GM12864 (cell line): Measurements from ENCODE around the gene RNF225.
"Not testable (repeated sequence)": the region's sequence is repeated elsewhere in the genome, so short reads cannot be mapped to it uniquely, and the experiment has no call there.

Experiments
- DNase-seq: peaks from one replicate; pipeline ENCODE4 v3.0.0-alpha.2; 2011; ENCODE audit warnings: low read depth
- H3K4me3 ChIP-seq: 2 replicates; pipeline ENCODE4 v1.5.1; 2011; ENCODE audit warnings: mild to moderate bottlenecking, low read depth, low read length, control low read depth
- CTCF ChIP-seq: IDR thresholded peaks from 2 replicates; pipeline ENCODE4 v1.5.1; 2011; ENCODE audit warnings: low read depth, mild to moderate bottlenecking, moderate library complexity, low read length, control low read depth, inconsistent platforms; ENCODE audit errors: missing control alignments

RNF225 gene

GRCh38 chr19:58399903-58400302, 4.4 kb downstream of the RNF225 start:
- no peak for DNase-seq
- no peak overlapping the region for H3K4me3 ChIP-seq
- no peak for TF ChIP-seq CTCF

- DNase-seq = no peak
- peak overlapping the region; percentile 59 for H3K4me3 ChIP-seq
- TF ChIP-seq CTCF = no peak
These were observed 5.0 kb downstream of the RNF225 start for GRCh38 chr19:58400316-58400915.

GRCh38 chr19:58400916-58401839, 5.7 kb downstream of the RNF225 start:
- DNase-seq = peak; percentile 97
- H3K4me3 ChIP-seq = peak overlapping the region; percentile 82
- TF ChIP-seq CTCF = peak; percentile 18

GRCh38 chr19:58401840-58402421, 6.5 kb downstream of the RNF225 start:
- peak overlapping the region; percentile 82 for H3K4me3 ChIP-seq
- TF ChIP-seq CTCF = no peak
- DNase-seq = no peak

- DNase-seq, H3K4me3 ChIP-seq: not testable (repeated sequence)
These were observed 8.5 kb downstream of the RNF225 start for GRCh38 chr19:58403920-58404478.

- peak overlapping the region; percentile 76 for H3K4me3 ChIP-seq
- peak; percentile 36 for TF ChIP-seq CTCF
- no peak for DNase-seq
These were observed 11.6 kb downstream of the RNF225 start for GRCh38 chr19:58406818-58407657.
